T-cell (primary cell): ENCODE measurements around the gene SEC14L3. TPM values are rescaled to one million over a fixed set of nuclear protein-coding genes. Genes with fewer than 3 reads are reported as not detected.

Experiments used
- total RNA-seq, 35 experiments: library from RNA in 6 of 35; stranded (reverse) in 6 of 35; fragments of 120-200 nt in 1 of 35; gene quantifications; one replicate each; pipeline versions ENCODE4 v1.2.1 to v1.2.4 and lab custom pipeline; 2013 to 2026

Gene SEC14L3
- total RNA-seq, 5 donors from 2014 or later (not counting 1 experiment from before 2014, with no cell fraction given) = not detected

Other genes with a start within 250 kb of the SEC14L3 start
- 1 to 10 TPM in 3 of 5 donors, under 1 TPM in 2; 0.26 to 3.3 (median 1.4) TPM for gene LIF, start 225.3 kb downstream of the SEC14L3 start, total RNA-seq
- 10 to 100 TPM in 2 of 5 donors, 1 to 10 TPM in 3; 5.9 to 16.5 (median 7.4) TPM for gene OSM, start 205.2 kb downstream of the SEC14L3 start, total RNA-seq
- 10 to 100 TPM; 12.8 to 21.9 (median 16.1) TPM for gene CASTOR1, start 182.5 kb downstream of the SEC14L3 start, total RNA-seq
- gene TBC1D10A, start 145.1 kb downstream of the SEC14L3 start, total RNA-seq = 10 to 100 TPM; 56.2 to 84.3 (median 82.3) TPM
- gene SF3A1, start 115.1 kb downstream of the SEC14L3 start, total RNA-seq = 100 to 1,000 TPM; 272 to 323 (median 292) TPM
- 10 to 100 TPM in 1 of 5 donors, 1 to 10 TPM in 4; 4.6 to 10.9 (median 5.1) TPM for gene CCDC157, start 115.0 kb downstream of the SEC14L3 start, total RNA-seq
- gene RNF215, start 84.6 kb downstream of the SEC14L3 start, total RNA-seq = 1 to 10 TPM; 6.2 to 8.4 (median 6.3) TPM
- 10 to 100 TPM; 10.9 to 87.9 (median 15.8) TPM for gene SEC14L2, start 75.0 kb downstream of the SEC14L3 start, total RNA-seq
- 10 to 100 TPM; 22.7 to 59.2 (median 29.4) TPM for gene MTFP1, start 46.2 kb downstream of the SEC14L3 start, total RNA-seq
- under 1 TPM in 1 of 5 donors, not detected in 4; 0.10 TPM for gene SEC14L4, start 33.7 kb upstream of the SEC14L3 start, total RNA-seq
- under 1 TPM in 1 of 5 donors, not detected in 4; 0.13 TPM for gene SEC14L6, start 74.7 kb upstream of the SEC14L3 start, total RNA-seq
- gene GAL3ST1, start 102.6 kb upstream of the SEC14L3 start, total RNA-seq = 1 to 10 TPM in 3 of 5 donors, not detected in 2; 1.1 to 1.5 (median 1.5) TPM
- gene PES1, start 119.9 kb upstream of the SEC14L3 start, total RNA-seq = 10 to 100 TPM; 36.0 to 66.2 (median 63.1) TPM
- under 1 TPM; 0.26 to 0.65 (median 0.57) TPM for gene TCN2, start 135.2 kb upstream of the SEC14L3 start, total RNA-seq
- gene SLC35E4, start 163.8 kb upstream of the SEC14L3 start, total RNA-seq = 1 to 10 TPM; 2.9 to 4.8 (median 3.5) TPM
- gene DUSP18, start 195.9 kb upstream of the SEC14L3 start, total RNA-seq = 10 to 100 TPM in 3 of 5 donors, 1 to 10 TPM in 2; 9.4 to 19.4 (median 18.8) TPM
- gene OSBP2, start 222.9 kb upstream of the SEC14L3 start, total RNA-seq = 1 to 10 TPM; 1.6 to 2.8 (median 2.1) TPM